Uterus (tissue), 4 donors: ENCODE results near the gene SPTBN5. TPM values are rescaled to one million over a fixed set of nuclear protein-coding genes. Genes with fewer than 3 reads are reported as not detected.

Experiments
- DNase-seq, 2 donors: peaks; one replicate each; pipeline ENCODE4 v3.0.0-alpha.2; 2019 to 2020
- H3K27ac ChIP-seq, 2 donors: fragments of 200-600 bp; sonication (generic); 1 replicate in 1 of 2; 2 replicates in 1 of 2; pipeline ENCODE4 v1.5.1; 2016 to 2018
- H3K27me3 ChIP-seq, 2 donors: fragments of 200-600 bp; sonication (generic); one replicate each; pipeline ENCODE4 v1.5.1; 2018 to 2019; ENCODE audit warnings: control low read depth in 1 of 2
- H3K36me3 ChIP-seq, 2 donors: fragments of 200-600 bp; sonication (generic); one replicate each; pipeline ENCODE4 v1.5.1; 2019; ENCODE audit warnings: control low read depth in 1 of 2
- H3K4me1 ChIP-seq, 2 donors: fragments of 200-600 bp; sonication (generic); one replicate each; pipeline ENCODE4 v1.5.1; 2018 to 2019; ENCODE audit warnings: control low read depth in 1 of 2
- H3K4me3 ChIP-seq, 2 donors: fragments of 200-600 bp; sonication (generic); 1 replicate in 1 of 2; 2 replicates in 1 of 2; pipeline ENCODE4 v1.5.1; 2018 to 2019; ENCODE audit warnings: mild to moderate bottlenecking in 1 of 2
- H3K9me3 ChIP-seq, 2 donors: fragments of 200-600 bp; sonication (generic); one replicate each; pipeline ENCODE4 v1.5.1; 2019; ENCODE audit warnings: control low read depth in 1 of 2
- POLR2A ChIP-seq, 2 donors: fragments of 450-650 bp; IDR thresholded peaks; one replicate each; pipeline ENCODE4 v1.6.1; 2016; ENCODE audit warnings: antibody characterized with exemption in 2 of 2, mild to moderate bottlenecking in 1 of 2, moderate library complexity in 1 of 2
- intact Hi-C: fragments of 100-400 bp; cut with DNase I; formaldehyde crosslinking; loops from one replicate; pipeline ENCODE4 v1.15.1; 2023; ENCODE audit warnings: low total_unique reads
- total RNA-seq, 4 donors: library from RNA; depleted of rRNA in 3 of 4; stranded (reverse); fragments of >200 nt in 3 of 4; gene quantifications; one replicate each; pipeline versions ENCODE4 v1.1.0 to v1.2.4, GENCODE V29; 2014 to 2023
- TF ChIP-seq, protein P1 (sequence below), 4 experiments: fragments of 200-600 bp in 2 of 4; fragments of 450-650 bp in 2 of 4; sonication (generic) in 2 of 4; IDR thresholded peaks; one replicate each; pipeline ENCODE4 v1.5.1; 2016 to 2019; ENCODE audit warnings: antibody characterized with exemption in 4 of 4, mild to moderate bottlenecking in 2 of 4, moderate library complexity in 1 of 4
- donor health status: DM: yes; HTN: yes; CAD: no.

Gene SPTBN5
- total RNA-seq, 4 donors from 2014 or later, result 0.51 to 0.76 (median 0.61) TPM; not detected in 1

- DNase-seq, result no peak
- TF ChIP-seq, protein P1, sequence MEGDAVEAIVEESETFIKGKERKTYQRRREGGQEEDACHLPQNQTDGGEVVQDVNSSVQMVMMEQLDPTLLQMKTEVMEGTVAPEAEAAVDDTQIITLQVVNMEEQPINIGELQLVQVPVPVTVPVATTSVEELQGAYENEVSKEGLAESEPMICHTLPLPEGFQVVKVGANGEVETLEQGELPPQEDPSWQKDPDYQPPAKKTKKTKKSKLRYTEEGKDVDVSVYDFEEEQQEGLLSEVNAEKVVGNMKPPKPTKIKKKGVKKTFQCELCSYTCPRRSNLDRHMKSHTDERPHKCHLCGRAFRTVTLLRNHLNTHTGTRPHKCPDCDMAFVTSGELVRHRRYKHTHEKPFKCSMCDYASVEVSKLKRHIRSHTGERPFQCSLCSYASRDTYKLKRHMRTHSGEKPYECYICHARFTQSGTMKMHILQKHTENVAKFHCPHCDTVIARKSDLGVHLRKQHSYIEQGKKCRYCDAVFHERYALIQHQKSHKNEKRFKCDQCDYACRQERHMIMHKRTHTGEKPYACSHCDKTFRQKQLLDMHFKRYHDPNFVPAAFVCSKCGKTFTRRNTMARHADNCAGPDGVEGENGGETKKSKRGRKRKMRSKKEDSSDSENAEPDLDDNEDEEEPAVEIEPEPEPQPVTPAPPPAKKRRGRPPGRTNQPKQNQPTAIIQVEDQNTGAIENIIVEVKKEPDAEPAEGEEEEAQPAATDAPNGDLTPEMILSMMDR (IDR thresholded peaks at IDR 0.05), result no peak
- no peak for TF ChIP-seq POLR2A (IDR thresholded peaks at IDR 0.05)
- Histone ChIP-seq H3K4me1 (peaks cover 0 to 10% of the 10 kb centered on the region in 2 donors), H3K36me3 (no peaks in the 10 kb centered on the region), H3K27ac (no peak overlapping the region), H3K9me3 (no peaks in the 10 kb centered on the region), H3K4me3 (no peak overlapping the region), H3K27me3 (no peaks in the 10 kb centered on the region)
- intact Hi-C loops, result no loop called here
These were observed 3.7 kb downstream of the SPTBN5 start for GRCh38 chr15:41890050-41890690.

DNA sequence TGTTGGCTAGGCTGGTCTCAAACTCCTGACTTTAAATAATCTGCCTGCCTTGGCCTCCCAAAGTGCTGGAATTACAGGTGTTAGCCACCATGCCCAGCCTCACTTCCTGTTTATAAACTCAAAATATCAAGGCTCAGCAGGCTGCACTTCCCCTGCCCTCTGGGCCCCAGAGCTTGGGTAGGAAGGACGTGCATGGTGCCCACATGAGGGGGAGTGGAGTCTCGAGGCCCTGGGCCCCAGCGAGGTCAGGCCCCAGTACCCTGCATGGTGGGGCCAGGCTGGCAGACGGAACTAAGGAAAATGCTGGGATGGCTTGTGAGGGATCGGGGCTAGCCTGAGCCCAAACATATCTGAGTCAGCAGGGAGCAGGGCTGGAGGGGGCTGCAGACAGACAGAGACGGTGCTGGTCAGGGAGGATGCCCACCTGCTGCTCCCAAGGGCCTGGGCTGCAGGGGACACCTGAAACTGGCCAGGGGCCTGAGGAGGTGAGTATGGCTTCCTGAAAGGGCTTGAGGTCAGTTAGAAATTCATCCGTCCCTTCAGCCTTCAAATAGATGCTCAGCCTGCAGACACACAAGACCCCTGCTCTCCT lies 5.1 kb downstream of the SPTBN5 start:
- H3K36me3 ChIP-seq, result no peaks in the 10 kb centered on the region
- intact Hi-C loops, result no loop called here
- no peaks in the 10 kb centered on the region for H3K27me3 ChIP-seq
- no peaks in the 10 kb centered on the region for H3K4me1 ChIP-seq
- H3K27ac ChIP-seq, result no peak overlapping the region
- TF ChIP-seq POLR2A (IDR thresholded peaks at IDR 0.05), result no peak
- TF ChIP-seq, protein P1 (IDR thresholded peaks at IDR 0.05), result no peak
- H3K9me3 ChIP-seq, result no peaks in the 10 kb centered on the region
- DNase-seq, result no peak
- H3K4me3 ChIP-seq, result no peak overlapping the region

- TF ChIP-seq, protein P1 (IDR thresholded peaks at IDR 0.05), result no peak
- TF ChIP-seq POLR2A (IDR thresholded peaks at IDR 0.05), result no peak
- Histone ChIP-seq H3K9me3 (no peaks in the 10 kb centered on the region), H3K4me1 (no peaks in the 10 kb centered on the region), H3K36me3 (no peaks in the 10 kb centered on the region), H3K27ac (no peak overlapping the region), H3K4me3 (no peak overlapping the region), H3K27me3 (no peaks in the 10 kb centered on the region)
- intact Hi-C loops, result no loop called here
- no peak for DNase-seq
These were observed 6.0 kb downstream of the SPTBN5 start for GRCh38 chr15:41887893-41888292.

DNA sequence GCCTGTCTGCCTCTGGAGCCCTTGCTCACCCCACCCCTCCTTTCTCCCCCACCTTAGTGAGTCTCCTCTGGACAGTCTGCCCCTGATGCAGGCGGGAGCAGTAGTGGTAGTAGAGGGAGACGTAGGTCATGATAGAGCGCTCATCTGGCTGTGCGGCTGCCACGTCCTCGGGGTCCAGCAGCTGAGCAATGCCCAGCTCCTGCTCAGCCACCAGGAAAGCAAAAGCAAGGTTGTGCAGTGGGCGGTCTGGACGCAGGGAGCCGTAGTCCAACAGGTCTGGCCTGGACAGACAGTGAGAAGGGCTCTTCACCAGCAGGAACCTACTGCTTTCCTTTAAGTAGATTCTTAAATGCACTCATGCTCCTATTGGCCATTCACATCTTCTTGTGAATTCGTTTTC lies 6.7 kb downstream of the SPTBN5 start:
- Histone ChIP-seq H3K27ac (no peak overlapping the region), H3K27me3 (no peaks in the 10 kb centered on the region), H3K4me3 (no peak overlapping the region), H3K9me3 (no peaks in the 10 kb centered on the region), H3K36me3 (no peaks in the 10 kb centered on the region), H3K4me1 (peaks cover 0 to 5% of the 10 kb centered on the region in 2 donors)
- intact Hi-C loops, result no loop called here
- no peak for TF ChIP-seq POLR2A (IDR thresholded peaks at IDR 0.05)
- no peak for DNase-seq

DNA sequence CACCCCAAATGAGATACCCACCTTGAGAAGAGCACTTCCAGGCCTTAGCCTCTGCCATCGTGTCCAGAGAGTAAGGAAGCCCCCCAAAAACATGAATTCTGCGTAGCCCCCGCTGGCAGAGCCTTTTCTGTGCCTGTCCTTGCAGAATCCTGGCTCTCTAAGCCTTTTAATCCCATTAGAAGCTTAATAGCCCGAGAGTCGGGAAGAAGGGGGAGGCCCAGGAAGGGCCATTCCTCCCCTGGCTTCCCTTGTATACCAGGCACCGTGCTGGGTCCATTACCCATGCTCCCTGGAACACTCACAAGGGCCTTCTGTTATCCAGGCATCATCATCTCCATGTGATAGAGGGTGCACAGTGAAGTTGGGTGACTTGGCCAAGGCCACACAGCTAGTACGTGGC lies 7.1 kb downstream of the SPTBN5 start:
- no peak overlapping the region for H3K27ac ChIP-seq
- no peak for DNase-seq
- intact Hi-C loops, result no loop called here
- no peaks in the 10 kb centered on the region for H3K9me3 ChIP-seq
- peaks cover 0 to 9% of the 10 kb centered on the region in 2 donors for H3K4me1 ChIP-seq
- TF ChIP-seq, protein P1 (IDR thresholded peaks at IDR 0.05), result no peak
- no peak for TF ChIP-seq POLR2A (IDR thresholded peaks at IDR 0.05)
- no peak overlapping the region for H3K4me3 ChIP-seq
- H3K36me3 ChIP-seq, result no peaks in the 10 kb centered on the region
- no peaks in the 10 kb centered on the region for H3K27me3 ChIP-seq
